ENCODE measurements around the gene TFPI.
"Not testable (repeated sequence)": the region's sequence is repeated elsewhere in the genome, so short reads cannot be mapped to it uniquely, and the experiment has no call there.

The TFPI gene

DNA sequence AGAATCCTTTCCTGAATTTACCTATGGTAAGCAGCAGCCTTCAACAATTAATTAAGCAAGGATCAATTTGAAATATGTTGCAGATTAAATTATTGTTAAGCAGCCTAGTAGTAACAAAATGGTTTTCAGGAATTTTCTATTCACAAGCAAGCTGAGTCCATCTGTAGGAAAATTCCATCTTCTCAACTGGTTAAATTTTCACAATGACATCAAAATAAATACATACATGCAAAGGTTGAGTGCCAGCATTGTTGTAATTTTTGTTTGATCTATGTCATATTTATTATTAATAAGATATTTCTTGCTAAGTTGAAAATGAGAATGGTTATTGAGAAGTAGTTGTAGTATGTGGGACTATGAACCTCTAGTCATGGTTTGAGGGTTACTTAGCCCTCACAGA is 15.3 kb upstream of the TFPI start:
- TF ChIP-seq ZNF274 (IDR thresholded peaks at IDR 0.05; ENCODE audit: low read depth, low read length) = no peak
- no peak overlapping the region for H3K4me3 ChIP-seq (ENCODE audit: low read length)

DNA sequence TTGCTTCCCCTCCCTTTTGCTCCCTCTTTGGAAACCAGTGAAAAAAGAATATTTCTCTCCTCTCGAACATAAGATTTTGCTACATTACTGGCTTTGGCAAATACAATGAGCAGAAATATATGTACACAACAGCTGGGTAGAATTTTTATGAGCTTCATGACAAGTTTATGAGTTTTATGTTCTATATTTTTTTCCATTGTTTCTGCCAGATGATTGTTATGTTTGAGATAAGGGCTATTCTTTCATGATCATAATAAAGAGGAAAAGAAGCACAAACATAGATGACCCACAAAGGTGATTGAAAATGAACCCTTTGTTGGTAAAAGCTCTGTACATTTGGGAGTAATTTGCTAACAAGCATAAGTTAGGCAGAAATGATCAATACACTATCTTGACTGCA is 14.8 kb upstream of the TFPI start:
- no peak overlapping the region for H3K4me3 ChIP-seq (ENCODE audit: low read length)

DNA sequence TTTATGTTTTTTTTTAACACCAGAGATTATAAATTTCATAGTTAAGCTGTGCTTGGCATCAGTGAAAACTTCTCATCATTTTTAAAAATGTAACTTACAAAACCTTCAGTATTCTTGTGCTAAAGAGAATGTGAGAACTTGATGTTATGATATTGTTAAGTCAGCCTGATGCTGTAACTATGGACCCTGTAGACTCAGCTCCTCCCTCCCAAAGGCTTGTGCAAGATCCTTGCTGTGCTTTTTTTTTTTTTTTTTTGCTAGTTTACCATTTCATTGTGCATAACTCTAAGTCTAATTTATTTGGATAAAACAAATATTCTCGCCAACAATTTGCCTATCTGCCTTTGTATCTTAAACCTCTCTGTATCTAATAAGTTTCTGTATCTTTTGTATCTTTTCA is 12.9 kb upstream of the TFPI start:
- no peak overlapping the region for H3K4me3 ChIP-seq (ENCODE audit: low read length)
- no peak for TF ChIP-seq ZNF274 (IDR thresholded peaks at IDR 0.05; ENCODE audit: low read depth, low read length)

More for the DNA sequence above, 14.8 kb upstream of the TFPI start:
- TF ChIP-seq ZNF274 (IDR thresholded peaks at IDR 0.05; ENCODE audit: low read depth, low read length) = no peak

DNA sequence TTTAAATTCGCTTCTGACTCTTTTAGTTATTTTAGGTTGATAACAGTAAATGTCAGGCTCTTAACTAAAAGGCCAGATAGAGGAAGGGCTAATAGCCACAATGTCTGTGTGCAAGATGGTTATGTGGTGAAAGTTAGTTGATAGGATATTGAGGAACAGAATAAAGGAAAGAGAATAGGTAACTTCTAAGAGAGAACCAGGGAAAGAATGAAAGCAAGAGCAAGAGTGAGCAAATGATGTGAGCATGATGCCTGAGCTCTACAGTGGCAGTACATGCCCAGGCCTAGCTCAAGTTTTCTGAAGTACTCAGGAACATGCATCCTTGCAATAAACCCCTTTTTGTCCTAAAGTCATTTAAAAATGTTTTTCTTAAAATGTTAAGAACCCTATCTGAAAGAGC is 12.5 kb upstream of the TFPI start:
- no peak overlapping the region for H3K4me3 ChIP-seq (ENCODE audit: low read length)
- TF ChIP-seq ZNF274 (IDR thresholded peaks at IDR 0.05; ENCODE audit: low read depth, low read length) = no peak

DNA sequence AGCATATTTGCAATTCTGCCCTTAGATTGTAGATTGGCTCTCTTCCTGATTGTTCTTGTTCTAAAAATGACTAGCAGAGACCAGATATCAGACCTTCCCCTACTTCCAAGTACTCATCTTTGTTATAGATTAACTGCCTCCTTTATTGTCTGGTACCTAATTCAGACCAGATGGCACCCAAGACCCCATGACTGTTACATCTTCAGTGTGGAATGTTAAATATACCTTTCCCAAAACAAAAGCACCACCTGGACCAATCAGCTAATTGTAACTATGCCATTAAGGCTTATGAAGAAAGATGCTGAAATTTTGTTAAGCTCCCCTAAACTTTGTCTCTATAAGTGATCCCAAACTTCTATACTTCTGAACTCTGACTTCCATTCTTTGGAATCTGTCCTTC is 12.0 kb upstream of the TFPI start:
- H3K4me3 ChIP-seq (ENCODE audit: low read length) = no peak overlapping the region
- TF ChIP-seq ZNF274 (IDR thresholded peaks at IDR 0.05; ENCODE audit: low read depth, low read length) = no peak

DNA sequence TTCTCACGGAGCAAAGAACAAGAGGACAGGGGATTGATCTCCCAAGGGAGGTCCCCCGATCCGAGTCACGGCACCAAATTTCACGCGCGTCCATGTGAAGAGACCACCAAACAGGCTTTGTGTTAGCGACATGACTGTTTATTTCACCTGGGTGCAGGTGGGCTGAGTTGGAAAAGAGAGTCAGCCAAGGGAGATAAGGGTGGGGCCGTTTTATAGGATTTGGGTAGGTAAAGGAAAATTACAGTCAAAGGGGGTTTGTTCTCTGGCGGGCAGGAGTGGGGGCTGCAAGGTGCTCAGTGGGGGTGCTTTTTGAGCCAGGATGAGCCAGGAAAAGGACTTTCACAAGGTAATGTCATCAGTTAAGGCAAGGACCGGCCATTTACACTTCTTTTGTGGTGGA is 11.4 kb upstream of the TFPI start:
- H3K4me3 ChIP-seq (ENCODE audit: low read length) = not testable (repeated sequence)

DNA sequence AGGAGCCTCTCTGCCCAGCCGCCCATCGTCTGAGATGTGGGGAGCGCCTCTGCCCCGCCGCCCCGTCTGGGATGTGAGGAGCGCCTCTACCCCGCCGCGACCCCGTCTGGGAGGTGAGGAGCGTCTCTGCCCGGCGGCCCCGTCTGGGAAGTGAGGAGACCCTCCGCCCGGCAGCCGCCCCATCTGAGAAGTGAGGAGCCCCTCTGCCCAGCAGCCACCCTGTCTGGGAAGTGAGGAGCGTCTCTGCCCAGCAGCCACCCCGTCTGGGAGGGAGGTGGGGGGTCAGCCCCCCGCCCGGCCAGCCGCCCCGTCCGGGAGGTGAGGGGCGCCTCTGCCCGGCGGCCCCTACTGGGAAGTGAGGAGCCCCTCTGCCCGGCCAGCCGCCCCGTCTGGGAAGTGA is 2.3 kb upstream of the TFPI start:
- not testable (repeated sequence) for H3K4me3 ChIP-seq (ENCODE audit: low read length)

DNA sequence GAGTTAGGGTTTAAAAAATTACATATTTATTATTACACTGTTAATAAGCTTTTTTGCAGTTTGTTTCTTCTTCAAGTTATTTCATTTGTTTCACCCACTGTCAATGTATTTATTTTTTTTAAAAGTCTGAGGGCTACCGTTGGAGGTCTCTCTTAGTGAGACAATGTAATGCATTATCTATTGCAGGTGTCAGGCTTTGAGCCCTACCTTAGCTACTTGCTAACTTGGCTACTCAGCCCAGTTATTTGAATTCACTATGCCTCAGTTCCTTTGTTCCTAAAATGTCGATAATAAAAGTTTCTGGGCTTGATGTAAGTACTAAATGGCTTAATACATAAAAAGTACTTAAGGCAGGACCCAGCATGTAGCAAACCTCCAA is 458 bp upstream of the TFPI start:
- H3K4me3 ChIP-seq (ENCODE audit: low read length) = no peak overlapping the region

DNA sequence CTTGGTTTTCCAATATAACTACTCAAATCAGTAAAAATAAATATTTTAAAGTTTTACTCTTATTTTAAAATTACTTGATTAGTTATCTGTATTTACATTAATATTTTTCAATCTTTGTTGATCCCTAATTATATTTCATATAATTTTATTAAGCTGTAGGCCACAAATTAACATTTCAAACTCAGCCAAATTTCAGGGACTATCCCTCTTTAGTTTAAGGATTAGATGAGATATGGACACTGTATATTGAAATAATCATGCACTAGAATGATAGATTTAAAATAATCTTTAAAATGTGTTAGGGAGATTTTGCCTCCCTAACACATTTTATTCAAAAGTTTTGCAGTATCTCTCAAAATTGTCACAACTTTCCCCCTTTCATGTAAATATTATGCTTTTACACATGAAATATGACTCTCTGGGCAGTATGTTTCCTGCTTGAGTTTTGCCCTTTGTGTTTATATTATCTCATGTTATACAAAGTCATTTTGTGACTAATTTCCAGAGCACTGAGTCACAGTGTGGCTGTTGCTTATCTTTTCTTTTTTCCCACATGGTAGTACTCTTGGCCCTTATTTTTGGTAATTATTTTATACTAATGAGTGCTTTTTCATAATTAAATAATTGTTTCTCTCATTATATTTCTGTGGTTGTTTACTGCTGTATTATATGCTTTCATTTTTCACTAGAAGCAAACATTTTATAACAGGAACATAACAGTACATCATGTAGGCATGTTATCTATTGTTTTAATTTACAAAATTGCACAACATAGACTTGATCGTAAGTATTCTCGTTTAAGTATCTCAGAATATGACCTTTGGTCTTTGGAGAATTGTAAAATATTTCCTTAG is 1.2 kb downstream of the TFPI start:
- H3K4me3 ChIP-seq (ENCODE audit: low read length) = peak overlapping the region; percentile 62; the same call in 1 of the 2 replicates
- TF ChIP-seq ZNF274 (IDR thresholded peaks at IDR 0.05; ENCODE audit: low read depth, low read length) = no peak

More for the DNA sequence above, 458 bp upstream of the TFPI start:
- TF ChIP-seq ZNF274 (IDR thresholded peaks at IDR 0.05; ENCODE audit: low read depth, low read length) = no peak

DNA sequence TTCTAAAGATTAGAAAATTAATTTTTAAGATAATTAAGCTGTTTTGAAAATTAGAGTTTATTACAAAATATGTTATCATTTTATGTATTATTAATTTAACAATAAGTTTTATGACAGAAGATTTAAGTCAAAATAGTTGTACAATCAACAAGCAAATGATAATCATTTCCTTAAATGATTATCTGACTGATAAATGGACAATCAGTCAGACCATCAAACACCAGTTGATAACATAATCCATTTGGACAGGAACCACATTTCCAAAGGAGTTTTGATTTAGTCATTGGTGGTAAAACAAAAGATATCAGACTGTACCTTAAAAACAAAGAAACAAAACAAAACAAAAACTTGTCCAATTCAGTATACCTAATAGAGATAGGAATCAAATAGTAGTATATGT is 1.9 kb downstream of the TFPI start:
- TF ChIP-seq ZNF274 (IDR thresholded peaks at IDR 0.05; ENCODE audit: low read depth, low read length) = no peak

DNA sequence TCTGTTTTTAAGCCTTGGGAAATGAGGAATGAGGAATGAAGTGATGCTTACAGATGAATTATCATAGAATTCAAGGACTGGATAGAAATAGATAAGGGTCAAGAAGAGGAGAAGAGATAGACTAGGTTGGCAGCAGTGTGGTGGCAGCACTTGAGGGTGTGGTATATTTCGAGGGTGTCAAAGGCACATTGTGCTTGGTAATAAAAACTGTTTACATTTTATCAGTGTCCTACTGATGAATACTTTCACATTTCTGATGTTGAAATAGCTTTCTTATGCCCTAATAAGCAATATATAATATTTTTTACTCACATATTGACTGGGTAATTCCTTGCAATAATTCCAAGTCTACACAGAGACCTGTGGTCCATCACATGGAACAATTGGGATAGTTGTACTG is 3.4 kb downstream of the TFPI start:
- no peak overlapping the region for H3K4me3 ChIP-seq (ENCODE audit: low read length)

More for the DNA sequence above, 1.9 kb downstream of the TFPI start:
- H3K4me3 ChIP-seq (ENCODE audit: low read length) = no peak overlapping the region

DNA sequence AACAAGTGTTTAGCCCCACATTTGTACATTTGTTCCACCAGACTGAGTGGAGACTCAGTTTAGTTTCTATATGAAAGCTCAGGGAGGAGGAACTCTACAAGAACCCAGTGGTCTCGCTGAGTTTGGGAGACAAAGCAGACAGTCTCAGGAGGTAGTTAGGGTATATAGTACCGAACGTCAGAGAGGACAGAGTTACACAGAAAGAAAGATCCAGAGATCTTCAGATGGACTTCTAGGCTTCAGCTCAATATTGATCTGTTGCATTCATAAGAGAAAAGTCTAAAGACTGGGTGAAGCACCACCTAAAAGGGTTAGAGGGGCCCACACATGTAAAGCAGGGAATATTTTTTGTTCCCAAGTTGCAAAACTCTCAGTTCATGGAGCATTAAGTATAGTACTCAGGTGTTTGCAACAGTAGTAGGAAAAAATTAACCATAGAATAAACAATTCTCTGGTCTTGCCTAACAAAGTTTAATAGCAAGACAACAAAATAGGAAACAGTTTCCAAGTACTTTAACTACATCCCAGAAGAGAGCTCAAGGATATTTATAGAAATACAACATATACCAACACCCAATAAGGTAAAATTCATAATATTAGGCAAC is 4.2 kb downstream of the TFPI start:
- no peak overlapping the region for H3K4me3 ChIP-seq (ENCODE audit: low read length)
- TF ChIP-seq ZNF274 (IDR thresholded peaks at IDR 0.05; ENCODE audit: low read depth, low read length) = no peak

More for the DNA sequence above, 3.4 kb downstream of the TFPI start:
- TF ChIP-seq ZNF274 (IDR thresholded peaks at IDR 0.05; ENCODE audit: low read depth, low read length) = no peak

DNA sequence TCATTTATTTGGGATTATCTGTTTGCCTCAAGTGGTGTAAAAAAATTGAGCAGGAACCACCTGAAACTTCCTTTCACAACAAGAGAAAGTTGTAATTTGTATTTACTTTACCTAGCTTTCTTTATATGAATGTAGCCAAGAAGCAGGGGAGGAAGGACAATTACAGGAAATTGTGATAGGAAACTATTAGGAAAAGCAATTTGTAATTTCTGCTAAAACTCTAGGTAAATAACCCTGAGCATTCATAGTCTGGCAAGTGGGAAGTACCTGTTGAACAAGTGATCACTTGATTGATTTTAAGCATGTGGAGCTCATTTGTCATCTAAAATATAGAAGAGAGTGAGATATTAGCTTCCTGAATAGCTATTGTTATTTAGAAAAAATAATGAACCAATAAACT is 5.0 kb downstream of the TFPI start:
- H3K4me3 ChIP-seq (ENCODE audit: low read length) = no peak overlapping the region
- no peak for TF ChIP-seq ZNF274 (IDR thresholded peaks at IDR 0.05; ENCODE audit: low read depth, low read length)

DNA sequence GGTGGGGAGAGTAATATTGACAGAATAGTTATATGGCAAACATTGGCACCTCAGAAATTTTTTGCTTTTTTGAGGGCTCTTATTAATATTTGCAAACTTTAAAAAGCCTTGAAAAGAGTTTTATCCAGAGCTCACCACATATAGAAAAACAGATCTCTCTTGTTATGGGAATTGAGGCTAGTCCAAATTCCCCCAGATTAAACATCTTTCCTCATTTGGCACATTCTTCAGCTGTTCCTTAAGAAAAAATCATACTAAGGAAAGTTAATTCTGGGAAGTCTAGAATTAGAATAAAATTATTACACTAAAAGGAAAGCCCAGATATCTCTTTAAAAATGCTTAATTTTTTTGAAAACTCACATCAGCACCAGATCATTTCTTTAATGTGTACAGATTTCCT is 5.6 kb downstream of the TFPI start:
- TF ChIP-seq ZNF274 (IDR thresholded peaks at IDR 0.05; ENCODE audit: low read depth, low read length) = no peak
- no peak overlapping the region for H3K4me3 ChIP-seq (ENCODE audit: low read length)

DNA sequence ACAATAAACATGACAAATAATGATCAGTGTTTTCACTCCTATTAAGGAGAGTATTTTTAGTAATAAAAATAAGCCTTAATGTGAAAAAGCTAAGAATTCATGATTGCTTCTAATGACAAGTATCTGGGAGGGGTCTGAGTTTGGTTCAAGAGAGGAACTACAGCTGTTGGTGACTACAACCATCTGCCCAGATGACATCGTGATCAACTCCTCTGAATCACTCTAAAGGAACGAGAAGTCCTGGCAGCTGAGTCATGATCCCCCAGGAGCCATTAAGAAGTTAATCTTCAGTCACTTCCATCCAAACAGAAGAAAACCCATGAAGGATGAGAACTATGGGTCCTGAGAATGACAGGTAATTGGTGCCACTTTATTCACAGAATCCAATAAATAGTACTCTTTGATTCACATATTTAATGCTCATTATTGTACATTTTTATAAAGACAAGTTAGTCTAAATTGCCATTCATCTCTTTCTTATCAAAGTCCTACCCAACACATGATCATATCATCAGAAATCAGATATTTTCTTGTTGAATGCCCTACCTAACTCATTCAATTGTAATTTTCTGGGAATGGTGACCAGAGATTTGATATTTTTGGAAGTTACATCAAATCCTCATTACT is 6.8 kb downstream of the TFPI start:
- no peak overlapping the region for H3K4me3 ChIP-seq (ENCODE audit: low read length)
- TF ChIP-seq ZNF274 (IDR thresholded peaks at IDR 0.05; ENCODE audit: low read depth, low read length) = no peak

All from GM08714 (cell line).